Activated CD8-positive, alpha-beta memory T cell treated with anti-CD3 and anti-CD28 coated beads for 48 hours (primary cell): Measurements from ENCODE around the gene DMPK.
A peak's percentile ranks its signal among the peaks of the same experiment; 100 is the strongest.

Experiments
- DNase-seq, 3 experiments: peaks; one replicate each; pipeline ENCODE4 v3.0.0-alpha.2; 2020; ENCODE audit warnings: low read depth in 2 of 3, low spot score in 2 of 3

DMPK gene

GRCh38 chr19:45786533-45786894 is 4.2 kb upstream of the DMPK start:
- DNase-seq: no peak

- DNase-seq: no peak
These were observed 3.7 kb upstream of the DMPK start for GRCh38 chr19:45785781-45786532.

GRCh38 chr19:45785097-45785496 is 2.8 kb upstream of the DMPK start:
- no peak for DNase-seq

- no peak for DNase-seq
These were observed 1.8 kb upstream of the DMPK start for GRCh38 chr19:45784096-45784495.

GRCh38 chr19:45782820-45783785 is 813 bp upstream of the DMPK start:
- DNase-seq: no peak

GRCh38 chr19:45781214-45782161 is 802 bp downstream of the DMPK start:
- DNase-seq: no peak

GRCh38 chr19:45780448-45781213 is 1.7 kb downstream of the DMPK start:
- no peak for DNase-seq

GRCh38 chr19:45780146-45780447 is 2.2 kb downstream of the DMPK start:
- DNase-seq: no peak

- peak; percentile 76 to 93 (median 86) for DNase-seq
These were observed 2.8 kb downstream of the DMPK start for GRCh38 chr19:45779231-45780145.

- no peak for DNase-seq
These were observed 4.2 kb downstream of the DMPK start for GRCh38 chr19:45778010-45778661.

GRCh38 chr19:45777395-45777961 is 4.8 kb downstream of the DMPK start:
- no peak for DNase-seq

GRCh38 chr19:45774765-45775164 is 7.5 kb downstream of the DMPK start:
- DNase-seq: no peak

GRCh38 chr19:45773384-45773783 is 8.9 kb downstream of the DMPK start:
- no peak for DNase-seq

GRCh38 chr19:45772912-45773311 is 9.4 kb downstream of the DMPK start:
- no peak for DNase-seq

GRCh38 chr19:45772130-45772840 is 10.0 kb downstream of the DMPK start:
- no peak for DNase-seq

- DNase-seq: no peak
These were observed 10.9 kb downstream of the DMPK start for GRCh38 chr19:45771311-45771933.
